ACC112 (cell line): ENCODE data around the gene PITX3.

ENCODE experiments used
- H2AFZ ChIP-seq: fragments of 200-600 bp; sonication (generic); one replicate; pipeline ENCODE4 v1.6.0; 2017; ENCODE audit warnings: antibody characterized with exemption, low read length; ENCODE audit not compliant: unreplicated experiment
- H3K27ac ChIP-seq: fragments of 200-600 bp; sonication (generic); 2 replicates; pipeline ENCODE4 v1.5.1; 2014; ENCODE audit warnings: low read depth, mild to moderate bottlenecking, antibody characterized with exemption, low read length, moderate library complexity
- H3K27me3 ChIP-seq: fragments of 200-600 bp; sonication (generic); 2 replicates; pipeline ENCODE4 v1.6.1; 2014; ENCODE audit warnings: mild to moderate bottlenecking, antibody characterized with exemption, low read length, moderate library complexity, mixed read lengths; ENCODE audit not compliant: insufficient read depth
- H3K36me3 ChIP-seq: fragments of 200-600 bp; sonication (generic); 2 replicates; pipeline ENCODE4 v1.6.1; 2016; ENCODE audit warnings: mild to moderate bottlenecking, antibody characterized with exemption, low read length, moderate library complexity, mixed read lengths; ENCODE audit not compliant: insufficient read depth
- H3K4me1 ChIP-seq: fragments of 200-600 bp; sonication (generic); one replicate; pipeline ENCODE4 v1.6.1; 2016; ENCODE audit warnings: low read length, mixed read lengths; ENCODE audit not compliant: insufficient read depth, unreplicated experiment, control insufficient read depth
- H3K4me3 ChIP-seq: fragments of 200-600 bp; sonication (generic); 2 replicates; pipeline ENCODE4 v1.5.1; 2014; ENCODE audit warnings: mild to moderate bottlenecking, low read depth, low read length
- H3K79me2 ChIP-seq: fragments of 200-600 bp; sonication (generic); one replicate; pipeline ENCODE4 v1.6.0; 2016; ENCODE audit warnings: low read length; ENCODE audit not compliant: control insufficient read depth, unreplicated experiment, insufficient read depth

PITX3 gene

GRCh38 chr10:102241444-102242117 lies at the start of gene PITX3:
TSS of gene PITX3 (minus strand) at chr10:102241512. CDS start at chr10:102232080, 9,432 bp downstream.
- no peak within 1 kb of the TSS for H3K27ac ChIP-seq
- H3K4me3 ChIP-seq: peak within 1 kb of the TSS; percentile 77
- peak within 1 kb of the TSS; percentile 79 for H2AFZ ChIP-seq
- H3K36me3 ChIP-seq: no peaks in the 10 kb centered on the region
- peaks cover 25% of the 10 kb centered on the region for H3K4me1 ChIP-seq
- H3K27me3 ChIP-seq: peaks cover 7% of the 10 kb centered on the region; the same call in 1 of the 2 replicates
- peaks cover 10% of the 10 kb centered on the region for H3K79me2 ChIP-seq

GRCh38 chr10:102289840-102290239 lies 48.5 kb upstream of the PITX3 start:
- H3K79me2 ChIP-seq: peaks cover 53% of the 10 kb centered on the region
- no peaks in the 10 kb centered on the region for H3K27me3 ChIP-seq
- no peaks in the 10 kb centered on the region for H3K36me3 ChIP-seq
- H3K27ac ChIP-seq: no peak overlapping the region
- no peaks in the 10 kb centered on the region for H3K4me1 ChIP-seq
- no peak overlapping the region for H3K4me3 ChIP-seq
- no peak overlapping the region for H2AFZ ChIP-seq

GRCh38 chr10:102289356-102289755 lies 48.0 kb upstream of the PITX3 start:
- H3K4me3 ChIP-seq: no peak overlapping the region
- no peaks in the 10 kb centered on the region for H3K36me3 ChIP-seq
- H3K27ac ChIP-seq: no peak overlapping the region
- no peaks in the 10 kb centered on the region for H3K27me3 ChIP-seq
- peaks cover 53% of the 10 kb centered on the region for H3K79me2 ChIP-seq
- H3K4me1 ChIP-seq: no peaks in the 10 kb centered on the region
- no peak overlapping the region for H2AFZ ChIP-seq

- no peak overlapping the region for H2AFZ ChIP-seq
- no peak overlapping the region for H3K4me3 ChIP-seq
- no peaks in the 10 kb centered on the region for H3K27me3 ChIP-seq
- no peaks in the 10 kb centered on the region for H3K4me1 ChIP-seq
- H3K27ac ChIP-seq: no peak overlapping the region
- H3K36me3 ChIP-seq: no peaks in the 10 kb centered on the region
- peaks cover 64% of the 10 kb centered on the region for H3K79me2 ChIP-seq
Measured at GRCh38 chr10:102287991-102288390, 46.7 kb upstream of the PITX3 start.

GRCh38 chr10:102287538-102287937 lies 46.2 kb upstream of the PITX3 start:
- Histone ChIP-seq H3K4me1 (no peaks in the 10 kb centered on the region), H3K27me3 (no peaks in the 10 kb centered on the region), H3K36me3 (no peaks in the 10 kb centered on the region), H3K27ac (no peak overlapping the region), H2AFZ (no peak overlapping the region), H3K79me2 (peaks cover 68% of the 10 kb centered on the region), H3K4me3 (no peak overlapping the region)

GRCh38 chr10:102286216-102286615 lies 44.9 kb upstream of the PITX3 start:
- Histone ChIP-seq H3K4me3 (no peak overlapping the region), H3K79me2 (peaks cover 70% of the 10 kb centered on the region), H2AFZ (no peak overlapping the region), H3K27me3 (no peaks in the 10 kb centered on the region), H3K36me3 (no peaks in the 10 kb centered on the region), H3K27ac (no peak overlapping the region), H3K4me1 (no peaks in the 10 kb centered on the region)

- no peak overlapping the region for H3K27ac ChIP-seq
- peaks cover 7% of the 10 kb centered on the region for H3K4me1 ChIP-seq
- no peak overlapping the region for H3K4me3 ChIP-seq
- H2AFZ ChIP-seq: no peak overlapping the region
- H3K27me3 ChIP-seq: no peaks in the 10 kb centered on the region
- H3K36me3 ChIP-seq: no peaks in the 10 kb centered on the region
- peaks cover 79% of the 10 kb centered on the region for H3K79me2 ChIP-seq
Measured at GRCh38 chr10:102285133-102285532, 43.8 kb upstream of the PITX3 start.

- peaks cover 13% of the 10 kb centered on the region for H3K4me1 ChIP-seq
- no peak overlapping the region for H3K27ac ChIP-seq
- no peaks in the 10 kb centered on the region for H3K36me3 ChIP-seq
- peaks cover 80% of the 10 kb centered on the region for H3K79me2 ChIP-seq
- H3K27me3 ChIP-seq: no peaks in the 10 kb centered on the region
- no peak overlapping the region for H2AFZ ChIP-seq
- H3K4me3 ChIP-seq: no peak overlapping the region
Measured at GRCh38 chr10:102284531-102284930, 43.2 kb upstream of the PITX3 start.

GRCh38 chr10:102283890-102284289 lies 42.6 kb upstream of the PITX3 start:
- peaks cover 80% of the 10 kb centered on the region for H3K79me2 ChIP-seq
- no peak overlapping the region for H2AFZ ChIP-seq
- no peak overlapping the region for H3K27ac ChIP-seq
- H3K4me1 ChIP-seq: peaks cover 17% of the 10 kb centered on the region
- no peaks in the 10 kb centered on the region for H3K27me3 ChIP-seq
- H3K36me3 ChIP-seq: no peaks in the 10 kb centered on the region
- no peak overlapping the region for H3K4me3 ChIP-seq

GRCh38 chr10:102283488-102283887 lies 42.2 kb upstream of the PITX3 start:
- no peak overlapping the region for H3K27ac ChIP-seq
- peaks cover 82% of the 10 kb centered on the region for H3K79me2 ChIP-seq
- no peaks in the 10 kb centered on the region for H3K36me3 ChIP-seq
- no peaks in the 10 kb centered on the region for H3K27me3 ChIP-seq
- H3K4me3 ChIP-seq: no peak overlapping the region
- H3K4me1 ChIP-seq: peaks cover 17% of the 10 kb centered on the region
- H2AFZ ChIP-seq: no peak overlapping the region

GRCh38 chr10:102281102-102281487 lies 39.8 kb upstream of the PITX3 start:
- Histone ChIP-seq H3K79me2 (peaks cover 80% of the 10 kb centered on the region), H3K36me3 (no peaks in the 10 kb centered on the region), H3K27ac (peak overlapping the region; percentile 55), H3K4me1 (peaks cover 17% of the 10 kb centered on the region), H3K27me3 (no peaks in the 10 kb centered on the region), H3K4me3 (peak overlapping the region; percentile 65), H2AFZ (no peak overlapping the region)
